GM23338 (cell line): ENCODE data around the gene STX5. TPM values are rescaled to one million over a fixed set of nuclear protein-coding genes. Genes with fewer than 3 reads are reported as not detected.

Experiments used
- ATAC-seq: fragments of 200-7000 bp; cut with Tn5 transposase; 3 replicates; pipeline ENCODE4 v1.9.1; 2020
- DNase-seq: peaks from one replicate; pipeline ENCODE4 v3.0.0-alpha.2; 2015; ENCODE audit warnings: low spot score
- H2AFZ ChIP-seq: fragments of 200-600 bp; sonication (generic); 2 replicates; pipeline ENCODE4 v1.8.0; 2016; ENCODE audit warnings: antibody characterized with exemption, mild to moderate bottlenecking, moderate library complexity
- H3F3A ChIP-seq: fragments of 200-600 bp; sonication (generic); replicated peaks from 2 replicates; pipeline ENCODE4 v1.8.0; 2017; ENCODE audit warnings: antibody characterized with exemption, mixed run types, low read depth
- H3K27ac ChIP-seq: fragments of 200-600 bp; sonication (generic); 2 replicates; pipeline ENCODE4 v1.6.1; 2016; ENCODE audit warnings: low read depth
- H3K27me3 ChIP-seq: fragments of 200-600 bp; sonication (generic); 2 replicates; pipeline ENCODE4 v1.8.0; 2016; ENCODE audit warnings: mild to moderate bottlenecking, mixed run types, moderate library complexity; ENCODE audit not compliant: insufficient read depth
- H3K36me3 ChIP-seq: fragments of 200-600 bp; sonication (generic); 2 replicates; pipeline ENCODE4 v1.8.0; 2016; ENCODE audit warnings: mild to moderate bottlenecking; ENCODE audit not compliant: insufficient read depth
- H3K4me1 ChIP-seq: fragments of 200-600 bp; sonication (generic); 2 replicates; pipeline ENCODE4 v1.8.0; 2016; ENCODE audit warnings: mild to moderate bottlenecking, moderate library complexity; ENCODE audit not compliant: insufficient read depth
- H3K4me2 ChIP-seq: fragments of 200-600 bp; sonication (generic); 2 replicates; pipeline ENCODE4 v1.7.1; 2017; ENCODE audit warnings: mixed run types
- H3K4me3 ChIP-seq: fragments of 200-600 bp; sonication (generic); 2 replicates; pipeline ENCODE4 v1.6.1; 2016; ENCODE audit warnings: mixed run types
- H3K79me2 ChIP-seq: fragments of 200-600 bp; sonication (generic); replicated peaks from 2 replicates; pipeline ENCODE4 v1.8.0; 2017; ENCODE audit warnings: mild to moderate bottlenecking; ENCODE audit not compliant: insufficient read depth
- H3K9me2 ChIP-seq: fragments of 200-600 bp; sonication (generic); 2 replicates; pipeline ENCODE4 v1.8.0; 2017; ENCODE audit not compliant: insufficient read depth
- H4K20me1 ChIP-seq: fragments of 200-600 bp; sonication (generic); replicated peaks from 2 replicates; pipeline ENCODE4 v1.8.0; 2017; ENCODE audit warnings: mild to moderate bottlenecking; ENCODE audit not compliant: insufficient read depth
- H3K27ac Mint-ChIP-seq: 2 replicates; pipeline ENCODE4 v1.8.0; 2020; ENCODE audit warnings: inconsistent platforms, mild to moderate bottlenecking, moderate library complexity, mixed read lengths
- H3K27me3 Mint-ChIP-seq: 3 replicates; pipeline ENCODE4 v1.8.0; 2022; ENCODE audit warnings: low read depth, mild to moderate bottlenecking, moderate library complexity, mixed read lengths, inconsistent platforms; ENCODE audit not compliant: insufficient read depth, poor library complexity
- H3K36me3 Mint-ChIP-seq: 3 replicates; pipeline ENCODE4 v1.8.0; 2021; ENCODE audit warnings: low read depth, mild to moderate bottlenecking, inconsistent platforms, moderate library complexity, mixed read lengths
- H3K4me1 Mint-ChIP-seq: 3 replicates; pipeline ENCODE4 v1.8.0; 2020; ENCODE audit warnings: mild to moderate bottlenecking, inconsistent platforms, mixed read lengths
- H3K4me3 Mint-ChIP-seq: 3 replicates; pipeline ENCODE4 v1.8.0; 2021; ENCODE audit warnings: moderate library complexity, mild to moderate bottlenecking, inconsistent platforms, mixed read lengths
- H3K9me3 Mint-ChIP-seq: 3 replicates; pipeline ENCODE4 v1.8.0; 2020; ENCODE audit warnings: moderate library complexity, mild to moderate bottlenecking, inconsistent platforms, mixed read lengths
- CREB1 ChIP-seq: fragments of 250-450 bp; sonication (Bioruptor Pico); IDR thresholded peaks from 2 replicates; pipeline ENCODE4 v1.5.0; 2020; ENCODE audit warnings: low read depth, mild to moderate bottlenecking, moderate library complexity
- EZH2phosphoT487 ChIP-seq: fragments of 200-600 bp; sonication (generic); IDR thresholded peaks from one replicate; pipeline ENCODE4 v1.8.1; 2018; ENCODE audit warnings: antibody characterized with exemption; ENCODE audit not compliant: unreplicated experiment
- polyA plus RNA-seq: library from polyadenylated mRNA; unstranded; fragments of >200 nt; fragmentation: Nextera tagmentation; extraction: Ambion mirVana; gene quantifications from 2 replicates; pipeline ENCODE4 v1.2.1, GENCODE V29; 2016
- total RNA-seq: library from RNA; depleted of rRNA; stranded (reverse); fragments of >200 nt; shearing (Covaris generic); gene quantifications from 2 replicates; pipeline ENCODE4 v1.2.3, GENCODE V29; 2014
- TF ChIP-seq, protein P1 (sequence below): fragments of 250-450 bp; sonication (Bioruptor Pico); IDR thresholded peaks from 2 replicates; pipeline ENCODE4 v1.5.0; 2020; ENCODE audit warnings: mild to moderate bottlenecking, moderate library complexity

STX5 gene
- total and polyA plus RNA-seq, 2 experiments from 2014 or later = 7.7 to 22.2 TPM

DNA sequence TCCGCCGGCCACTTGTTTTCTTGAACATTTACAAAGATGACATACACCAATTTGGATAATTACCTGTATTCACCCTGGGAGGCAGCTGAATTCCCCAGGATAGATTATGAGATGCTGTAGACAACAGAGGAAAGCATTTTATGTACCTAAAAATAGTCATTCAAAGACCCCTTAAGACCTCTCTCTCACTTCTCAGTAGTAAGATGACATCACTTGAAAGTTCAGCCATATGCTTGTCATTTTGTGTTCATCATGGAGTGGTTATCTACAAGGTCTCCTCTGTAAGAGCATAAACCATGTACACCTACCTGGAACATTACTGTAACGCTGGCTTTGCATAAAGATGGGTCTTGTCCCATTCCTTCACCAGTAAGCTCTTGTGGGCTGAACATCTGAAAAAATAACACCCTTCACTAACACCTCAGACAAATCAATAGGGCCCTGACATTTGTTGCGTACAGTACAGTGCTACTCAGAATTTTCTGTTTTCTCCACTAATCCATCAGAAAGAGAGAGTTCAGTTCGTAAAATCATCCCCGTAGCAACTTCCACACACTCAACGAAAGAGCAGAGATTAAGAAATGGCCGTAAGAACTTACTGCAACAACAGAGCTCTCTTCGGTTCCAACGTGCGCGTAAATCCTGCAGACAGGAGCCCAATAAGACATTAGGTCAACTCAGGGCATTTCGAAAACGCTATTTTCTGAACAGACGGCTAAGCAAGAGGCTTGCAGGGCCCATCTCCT, 23.1 kb upstream of the STX5 start:
- H3K79me2 ChIP-seq = peaks cover 74% of the 10 kb centered on the region
- Mint-ChIP-seq H3K4me1 (peaks cover 45% of the 10 kb centered on the region), H3K36me3 (peaks cover 89% of the 10 kb centered on the region)

More for the DNA sequence above, 23.1 kb upstream of the STX5 start:
- Histone ChIP-seq H4K20me1 (peaks cover 37% of the 10 kb centered on the region), H3K36me3 (peaks cover 38% of the 10 kb centered on the region), H3K4me1 (peaks cover 48% of the 10 kb centered on the region), H3K4me3 (peak overlapping the region; percentile 100), H3F3A (peaks cover 68% of the 10 kb centered on the region), H3K27ac (peak overlapping the region; percentile 97), H2AFZ (no peak overlapping the region), H3K4me2 (peak overlapping the region; percentile 100), H3K9me2 (no peaks in the 10 kb centered on the region), H3K27me3 (no peaks in the 10 kb centered on the region)
- Mint-ChIP-seq H3K4me3 (peak overlapping the region; percentile 98), H3K27ac (peak overlapping the region; percentile 100), H3K9me3 (peaks cover 19% of the 10 kb centered on the region), H3K27me3 (peaks cover 74% of the 10 kb centered on the region)
- TF ChIP-seq EZH2phosphoT487 (no peak), CREB1 (CRISPR knock-in tag) (no peak)
- TF ChIP-seq, protein P1, sequence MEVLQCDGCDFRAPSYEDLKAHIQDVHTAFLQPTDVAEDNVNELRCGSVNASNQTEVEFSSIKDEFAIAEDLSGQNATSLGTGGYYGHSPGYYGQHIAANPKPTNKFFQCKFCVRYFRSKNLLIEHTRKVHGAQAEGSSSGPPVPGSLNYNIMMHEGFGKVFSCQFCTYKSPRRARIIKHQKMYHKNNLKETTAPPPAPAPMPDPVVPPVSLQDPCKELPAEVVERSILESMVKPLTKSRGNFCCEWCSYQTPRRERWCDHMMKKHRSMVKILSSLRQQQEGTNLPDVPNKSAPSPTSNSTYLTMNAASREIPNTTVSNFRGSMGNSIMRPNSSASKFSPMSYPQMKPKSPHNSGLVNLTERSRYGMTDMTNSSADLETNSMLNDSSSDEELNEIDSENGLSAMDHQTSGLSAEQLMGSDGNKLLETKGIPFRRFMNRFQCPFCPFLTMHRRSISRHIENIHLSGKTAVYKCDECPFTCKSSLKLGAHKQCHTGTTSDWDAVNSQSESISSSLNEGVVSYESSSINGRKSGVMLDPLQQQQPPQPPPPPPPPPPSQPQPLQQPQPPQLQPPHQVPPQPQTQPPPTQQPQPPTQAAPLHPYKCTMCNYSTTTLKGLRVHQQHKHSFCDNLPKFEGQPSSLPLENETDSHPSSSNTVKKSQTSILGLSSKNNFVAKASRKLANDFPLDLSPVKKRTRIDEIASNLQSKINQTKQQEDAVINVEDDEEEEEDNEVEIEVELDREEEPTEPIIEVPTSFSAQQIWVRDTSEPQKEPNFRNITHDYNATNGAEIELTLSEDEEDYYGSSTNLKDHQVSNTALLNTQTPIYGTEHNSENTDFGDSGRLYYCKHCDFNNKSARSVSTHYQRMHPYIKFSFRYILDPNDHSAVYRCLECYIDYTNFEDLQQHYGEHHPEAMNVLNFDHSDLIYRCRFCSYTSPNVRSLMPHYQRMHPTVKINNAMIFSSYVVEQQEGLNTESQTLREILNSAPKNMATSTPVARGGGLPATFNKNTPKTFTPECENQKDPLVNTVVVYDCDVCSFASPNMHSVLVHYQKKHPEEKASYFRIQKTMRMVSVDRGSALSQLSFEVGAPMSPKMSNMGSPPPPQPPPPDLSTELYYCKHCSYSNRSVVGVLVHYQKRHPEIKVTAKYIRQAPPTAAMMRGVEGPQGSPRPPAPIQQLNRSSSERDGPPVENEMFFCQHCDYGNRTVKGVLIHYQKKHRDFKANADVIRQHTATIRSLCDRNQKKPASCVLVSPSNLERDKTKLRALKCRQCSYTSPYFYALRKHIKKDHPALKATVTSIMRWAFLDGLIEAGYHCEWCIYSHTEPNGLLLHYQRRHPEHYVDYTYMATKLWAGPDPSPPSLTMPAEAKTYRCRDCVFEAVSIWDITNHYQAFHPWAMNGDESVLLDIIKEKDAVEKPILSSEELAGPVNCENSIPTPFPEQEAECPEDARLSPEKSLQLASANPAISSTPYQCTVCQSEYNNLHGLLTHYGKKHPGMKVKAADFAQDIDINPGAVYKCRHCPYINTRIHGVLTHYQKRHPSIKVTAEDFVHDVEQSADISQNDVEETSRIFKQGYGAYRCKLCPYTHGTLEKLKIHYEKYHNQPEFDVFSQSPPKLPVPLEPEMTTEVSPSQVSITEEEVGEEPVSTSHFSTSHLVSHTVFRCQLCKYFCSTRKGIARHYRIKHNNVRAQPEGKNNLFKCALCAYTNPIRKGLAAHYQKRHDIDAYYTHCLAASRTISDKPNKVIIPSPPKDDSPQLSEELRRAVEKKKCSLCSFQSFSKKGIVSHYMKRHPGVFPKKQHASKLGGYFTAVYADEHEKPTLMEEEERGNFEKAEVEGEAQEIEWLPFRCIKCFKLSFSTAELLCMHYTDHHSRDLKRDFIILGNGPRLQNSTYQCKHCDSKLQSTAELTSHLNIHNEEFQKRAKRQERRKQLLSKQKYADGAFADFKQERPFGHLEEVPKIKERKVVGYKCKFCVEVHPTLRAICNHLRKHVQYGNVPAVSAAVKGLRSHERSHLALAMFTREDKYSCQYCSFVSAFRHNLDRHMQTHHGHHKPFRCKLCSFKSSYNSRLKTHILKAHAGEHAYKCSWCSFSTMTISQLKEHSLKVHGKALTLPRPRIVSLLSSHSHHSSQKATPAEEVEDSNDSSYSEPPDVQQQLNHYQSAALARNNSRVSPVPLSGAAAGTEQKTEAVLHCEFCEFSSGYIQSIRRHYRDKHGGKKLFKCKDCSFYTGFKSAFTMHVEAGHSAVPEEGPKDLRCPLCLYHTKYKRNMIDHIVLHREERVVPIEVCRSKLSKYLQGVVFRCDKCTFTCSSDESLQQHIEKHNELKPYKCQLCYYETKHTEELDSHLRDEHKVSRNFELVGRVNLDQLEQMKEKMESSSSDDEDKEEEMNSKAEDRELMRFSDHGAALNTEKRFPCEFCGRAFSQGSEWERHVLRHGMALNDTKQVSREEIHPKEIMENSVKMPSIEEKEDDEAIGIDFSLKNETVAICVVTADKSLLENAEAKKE (CRISPR knock-in tag) = no peak
- no peak for DNase-seq
- ATAC-seq = no peak
